NOMO-1 treated with dmso at 0.1 percent for 144 hours (cell line): ENCODE results near the gene PPIB.
"Not testable (repeated sequence)": the region's sequence is repeated elsewhere in the genome, so short reads cannot be mapped to it uniquely, and the experiment has no call there.

Source experiments
- DNase-seq: peaks from one replicate; lab custom pipeline; 2025; ENCODE audit not compliant: unreplicated experiment; lab: John Stamatoyannopoulos, UW

PPIB gene

GRCh38 chr15:64141798-64142512, 20.9 kb downstream of the PPIB start:
- no peak for DNase-seq

DNA sequence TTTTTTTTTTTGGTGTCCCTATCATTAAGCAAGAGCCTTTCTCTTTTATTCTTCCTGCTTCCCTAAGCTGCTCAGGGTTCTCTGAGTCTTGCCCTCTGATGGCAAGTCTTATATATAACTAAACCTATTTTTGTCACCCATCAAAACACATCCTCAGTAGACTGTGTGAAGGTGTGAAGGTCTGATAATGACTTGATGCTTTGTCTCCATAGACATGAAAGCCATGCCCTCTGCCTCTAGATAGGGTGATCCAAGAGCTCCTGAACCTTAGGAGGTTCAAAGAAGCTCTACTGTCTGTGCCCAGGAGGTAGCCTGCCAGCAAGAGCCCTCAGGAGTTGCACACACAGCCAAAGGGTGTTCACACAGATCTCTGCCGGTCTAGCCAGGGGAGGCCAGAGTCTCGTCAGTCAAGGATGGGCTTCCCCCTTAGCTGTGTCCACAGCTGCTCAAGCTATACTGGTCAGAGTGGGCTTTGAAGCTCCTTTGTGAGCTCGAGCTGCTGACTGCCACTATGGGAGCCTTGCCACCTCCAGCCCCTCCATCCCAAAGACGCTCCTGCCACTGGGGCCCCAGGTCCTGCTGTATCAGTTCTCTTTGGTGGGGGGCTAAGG, 24.4 kb downstream of the PPIB start:
- DNase-seq: no peak

DNA sequence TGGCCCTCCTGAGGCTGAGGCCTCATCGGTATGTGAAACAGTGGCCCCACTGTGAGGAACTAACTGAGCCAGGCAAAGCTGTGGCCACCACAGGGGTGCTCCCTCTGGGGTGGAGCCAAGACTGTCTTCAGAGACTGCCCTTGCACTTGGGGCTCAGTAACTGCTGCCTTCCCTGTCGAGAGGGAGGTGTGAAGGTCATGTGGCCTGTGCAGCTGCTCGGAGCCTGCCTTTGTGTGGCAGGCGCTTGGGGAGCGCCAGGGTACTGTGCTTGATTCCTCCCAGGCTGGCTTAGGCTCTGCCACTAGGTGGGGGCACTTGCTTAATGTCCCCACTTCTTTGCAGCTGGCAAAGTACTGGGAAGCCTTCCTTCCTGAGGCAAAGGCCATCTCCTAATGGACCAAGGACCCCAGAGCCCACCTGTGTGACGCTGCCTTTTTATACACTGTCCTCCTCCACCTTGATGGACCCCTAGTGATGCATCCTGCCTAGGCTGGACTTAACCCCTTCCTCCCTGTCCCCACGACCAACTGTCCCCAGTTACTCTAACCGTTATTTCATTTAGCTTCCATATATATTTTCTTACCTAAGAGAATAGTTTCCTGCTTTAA, 25.5 kb downstream of the PPIB start:
- no peak for DNase-seq

DNA sequence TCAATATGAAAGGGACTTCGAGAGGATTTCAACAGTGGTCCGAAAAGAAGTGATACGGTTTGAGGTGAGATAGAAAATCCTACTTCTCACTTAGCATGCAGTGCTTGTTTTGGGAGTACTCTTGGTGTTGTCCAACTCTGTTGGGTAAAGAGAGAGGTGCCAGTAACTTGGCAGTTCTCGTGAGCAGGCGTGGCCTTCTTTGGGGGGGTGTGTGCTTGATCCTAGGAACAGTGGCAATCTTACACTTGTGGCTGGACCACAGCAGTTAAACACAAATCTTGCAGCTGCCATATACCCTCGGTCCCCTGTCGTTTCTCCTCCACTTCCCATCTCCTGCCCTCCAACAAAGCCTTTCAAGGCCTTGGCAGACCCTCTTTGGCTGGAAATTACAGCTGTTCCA, 26.5 kb downstream of the PPIB start:
- DNase-seq: no peak

DNA sequence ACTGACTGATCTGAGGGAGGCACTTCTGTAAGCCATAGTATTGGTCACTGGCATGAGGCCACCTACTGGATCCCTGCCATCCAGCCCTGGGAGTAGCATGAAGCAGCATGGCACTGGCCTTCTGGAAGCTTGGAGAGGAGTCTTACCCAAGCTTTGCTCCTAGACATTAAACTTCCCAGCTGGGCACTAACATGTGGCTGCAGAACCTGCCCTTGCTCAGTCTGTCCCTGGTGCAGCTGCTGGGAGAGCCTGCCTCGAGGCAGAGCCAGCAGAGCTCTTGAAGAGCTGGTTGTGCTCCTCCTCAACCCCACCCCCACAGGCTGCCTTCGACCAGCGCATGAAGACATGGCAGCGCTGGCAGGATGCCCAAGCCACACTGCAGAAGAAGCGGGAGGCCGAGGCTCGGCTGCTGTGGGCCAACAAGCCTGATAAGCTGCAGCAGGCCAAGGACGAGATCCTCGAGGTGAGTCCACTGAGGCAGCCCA, 28.4 kb downstream of the PPIB start:
- no peak for DNase-seq

- DNase-seq: no peak
These were observed 29.0 kb downstream of the PPIB start for GRCh38 chr15:64133623-64134344.

GRCh38 chr15:64132217-64132616, 30.6 kb downstream of the PPIB start:
- no peak for DNase-seq

GRCh38 chr15:64131547-64131946, 31.3 kb downstream of the PPIB start:
- DNase-seq: no peak

DNA sequence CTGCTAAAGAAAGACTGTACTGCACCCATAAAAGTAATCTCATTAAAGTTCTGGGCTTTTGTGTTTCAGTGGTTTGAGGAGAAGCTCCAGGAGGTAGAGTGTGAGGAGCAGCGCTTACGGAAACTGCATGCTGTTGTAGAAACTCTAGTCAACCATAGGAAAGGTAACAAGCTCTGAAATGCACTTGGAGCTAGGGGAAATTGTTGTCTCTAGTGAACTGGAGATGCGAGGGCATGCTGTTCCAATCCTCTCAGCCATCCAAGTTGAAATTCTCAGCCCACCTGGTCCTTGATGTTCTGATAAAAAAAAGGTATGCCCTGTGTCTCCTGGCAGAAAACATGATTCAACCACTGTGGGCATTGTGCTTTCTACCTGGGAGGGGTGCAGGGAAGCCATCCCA, 32.7 kb downstream of the PPIB start:
- no peak for DNase-seq

- no peak for DNase-seq
These were observed 35.1 kb downstream of the PPIB start for GRCh38 chr15:64127521-64128270.

- no peak for DNase-seq
These were observed 36.8 kb downstream of the PPIB start for GRCh38 chr15:64125978-64126377.

- DNase-seq: no peak
These were observed 39.9 kb downstream of the PPIB start for GRCh38 chr15:64122936-64123351.

DNA sequence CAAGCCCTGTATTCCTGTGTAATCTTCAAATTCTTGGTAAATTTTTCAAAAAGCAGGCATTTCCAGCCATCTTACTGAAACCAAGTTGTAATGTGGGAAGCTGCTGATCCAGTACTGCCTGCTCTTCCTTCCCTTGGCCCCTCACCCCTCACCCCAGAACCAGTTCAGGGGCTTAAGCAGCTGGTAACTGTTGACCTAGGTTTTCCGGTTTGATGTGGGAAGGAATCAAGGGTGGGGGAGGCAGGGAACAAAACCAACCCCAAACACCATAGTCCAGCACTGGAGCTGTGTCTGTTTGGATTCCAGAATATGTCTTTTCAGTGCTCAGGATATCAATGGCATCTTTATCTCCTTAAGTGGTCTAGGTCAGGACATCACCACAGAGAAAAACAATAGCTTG, 40.4 kb downstream of the PPIB start:
- no peak for DNase-seq

GRCh38 chr15:64121614-64122013, 41.2 kb downstream of the PPIB start:
- DNase-seq: no peak

DNA sequence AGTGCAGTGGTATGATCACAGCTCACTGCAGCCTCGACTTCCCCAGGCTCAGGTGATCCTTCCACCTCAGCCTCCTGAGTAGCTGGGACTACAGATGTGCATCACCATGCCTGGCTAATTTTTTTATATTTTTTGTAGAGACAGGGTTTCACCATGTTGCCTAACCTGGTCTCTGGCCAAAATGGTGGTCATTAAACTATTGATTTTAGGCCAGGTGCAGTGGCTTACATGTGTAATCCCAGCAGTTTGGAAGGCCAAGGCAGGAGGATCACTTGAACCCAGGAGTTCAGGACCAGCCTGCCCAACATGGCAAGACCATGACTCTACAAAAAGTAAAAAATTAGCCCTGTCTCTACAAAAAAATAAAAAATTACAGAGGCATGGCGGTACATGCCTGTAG, 42.5 kb downstream of the PPIB start:
- DNase-seq: not testable (repeated sequence)

DNA sequence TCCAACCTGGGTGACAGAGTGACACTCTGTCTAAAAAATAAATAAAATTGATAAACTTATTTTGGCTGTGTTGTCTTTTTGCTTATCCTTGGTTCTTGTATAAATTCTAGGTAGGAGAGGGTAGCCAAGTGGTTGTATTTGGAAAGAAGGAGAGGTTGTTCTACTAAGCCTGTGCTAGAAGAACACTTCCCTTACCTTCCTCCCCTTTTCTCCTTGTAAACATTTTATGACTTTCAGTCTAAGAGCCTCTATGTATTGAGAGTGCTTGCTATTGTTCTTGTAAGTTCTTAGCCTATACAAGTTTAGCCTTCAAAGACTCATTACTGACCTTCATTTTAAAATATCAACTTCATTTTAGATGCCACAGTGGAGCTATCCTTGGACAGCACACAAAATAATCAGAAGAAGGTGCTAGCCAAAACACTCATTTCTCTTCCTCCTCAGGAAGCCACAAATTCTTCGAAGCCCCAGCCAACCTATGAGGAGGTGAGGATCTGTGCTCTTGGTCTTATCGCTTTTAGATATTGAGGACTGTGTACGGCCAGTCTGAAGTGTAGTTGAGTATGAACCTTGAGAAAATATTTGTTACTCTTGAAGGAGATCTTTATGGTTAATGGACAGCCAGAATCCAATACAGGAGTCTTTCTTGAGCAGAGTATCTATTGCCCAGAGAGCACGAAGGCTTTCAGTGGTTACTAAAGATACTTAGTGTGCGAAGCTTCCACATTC, 44.9 kb downstream of the PPIB start:
- no peak for DNase-seq

- DNase-seq: peak; percentile 9
These were observed 49.9 kb downstream of the PPIB start for GRCh38 chr15:64112904-64113303.

DNA sequence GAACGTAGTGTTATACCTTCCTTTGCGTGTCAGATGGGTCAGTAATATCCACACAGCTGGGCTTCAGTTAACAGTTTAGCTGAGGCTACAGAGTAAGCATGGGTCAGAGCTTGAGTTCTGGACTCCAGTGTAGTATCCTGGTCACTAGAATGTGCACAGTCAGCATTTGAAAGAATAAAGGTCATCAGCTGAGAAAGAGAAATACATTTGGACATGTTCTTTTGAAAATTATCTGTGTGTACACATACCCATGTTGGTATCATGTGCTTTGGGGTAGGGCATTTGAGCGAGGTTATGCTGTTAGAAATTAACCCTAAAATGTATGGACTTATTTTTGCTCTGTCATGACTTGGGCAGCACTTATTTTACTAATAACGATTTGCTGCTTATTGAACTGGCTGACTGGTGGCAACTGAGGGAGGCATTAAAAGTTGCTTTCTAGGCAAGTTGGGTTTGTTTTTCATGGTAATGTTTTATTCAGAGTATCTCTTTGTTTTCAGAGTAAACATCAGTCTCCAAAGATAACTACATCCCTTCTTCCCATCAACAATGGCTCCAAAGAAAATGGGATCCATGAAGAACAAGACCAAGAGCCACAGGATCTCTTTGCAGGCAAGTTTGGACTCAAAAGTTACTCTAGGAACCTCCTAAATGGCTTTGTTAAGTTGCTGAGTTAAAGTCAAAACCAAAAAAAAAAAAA, 50.6 kb downstream of the PPIB start:
- DNase-seq: no peak

- no peak for DNase-seq
These were observed 51.2 kb downstream of the PPIB start for GRCh38 chr15:64111679-64112050.
